Neural progenitor cell (in vitro differentiated cells): Measurements from ENCODE around the gene GSG1L. TPM values are rescaled to one million over a fixed set of nuclear protein-coding genes. Genes with fewer than 3 reads are reported as not detected.

ENCODE experiments used
- DNase-seq: peaks from one replicate; pipeline ENCODE4 v3.0.0-alpha.2; 2016; ENCODE audit warnings: low spot score
- H2AFZ ChIP-seq: fragments of 200-600 bp; sonication (generic); replicated peaks from 2 replicates; pipeline ENCODE4 v1.6.1; 2016; ENCODE audit warnings: antibody characterized with exemption
- H3F3A ChIP-seq: fragments of 200-600 bp; sonication (generic); 2 replicates; pipeline ENCODE4 v1.6.1; 2016; ENCODE audit warnings: antibody characterized with exemption, low read depth
- H3K27ac ChIP-seq: fragments of 200-600 bp; sonication (generic); 2 replicates; pipeline ENCODE4 v1.5.1; 2016; ENCODE audit warnings: mild to moderate bottlenecking
- H3K27me3 ChIP-seq: fragments of 200-600 bp; sonication (generic); 2 replicates; pipeline ENCODE4 v1.6.1; 2016; ENCODE audit warnings: mild to moderate bottlenecking, moderate library complexity
- H3K36me3 ChIP-seq: fragments of 200-600 bp; sonication (generic); 2 replicates; pipeline ENCODE4 v1.5.1; 2016
- H3K4me1 ChIP-seq: fragments of 200-600 bp; sonication (generic); 2 replicates; pipeline ENCODE4 v1.6.1; 2016; ENCODE audit warnings: mixed run types
- H3K4me2 ChIP-seq: fragments of 200-600 bp; sonication (generic); 2 replicates; pipeline ENCODE4 v1.6.1; 2016
- H3K4me3 ChIP-seq: fragments of 200-600 bp; sonication (generic); 2 replicates; pipeline ENCODE4 v1.5.1; 2016
- H3K79me2 ChIP-seq: fragments of 200-600 bp; sonication (generic); 2 replicates; pipeline ENCODE4 v1.6.1; 2016; ENCODE audit warnings: low read depth
- H3K9ac ChIP-seq: fragments of 200-600 bp; sonication (generic); 2 replicates; pipeline ENCODE4 v1.6.1; 2016
- H3K9me3 ChIP-seq: fragments of 200-600 bp; sonication (generic); 2 replicates; pipeline ENCODE4 v1.5.1; 2016; ENCODE audit warnings: low read depth
- H4K20me1 ChIP-seq: fragments of 200-600 bp; sonication (generic); 2 replicates; pipeline ENCODE4 v1.6.1; 2016; ENCODE audit warnings: low read depth
- H3K27ac Mint-ChIP-seq: 3 replicates; pipeline ENCODE4 v1.8.0; 2021; ENCODE audit warnings: mixed read lengths
- H3K27me3 Mint-ChIP-seq: 2 replicates; pipeline ENCODE4 v1.8.0; 2022; ENCODE audit warnings: low read depth, mild to moderate bottlenecking, inconsistent platforms, moderate library complexity, mixed read lengths; ENCODE audit not compliant: insufficient read depth
- H3K36me3 Mint-ChIP-seq: 3 replicates; pipeline ENCODE4 v1.8.0; 2021; ENCODE audit warnings: mixed read lengths
- H3K4me1 Mint-ChIP-seq: 3 replicates; pipeline ENCODE4 v1.8.0; 2021; ENCODE audit warnings: mixed read lengths
- H3K4me3 Mint-ChIP-seq: 3 replicates; pipeline ENCODE4 v1.8.0; 2021; ENCODE audit warnings: mild to moderate bottlenecking, moderate library complexity, mixed read lengths
- H3K9me3 Mint-ChIP-seq: 3 replicates; pipeline ENCODE4 v1.8.0; 2020; ENCODE audit warnings: mixed read lengths
- EZH2 ChIP-seq: fragments of 200-600 bp; sonication (generic); IDR thresholded peaks from 2 replicates; pipeline ENCODE4 v1.6.1; 2017; ENCODE audit warnings: antibody characterized with exemption, mild to moderate bottlenecking, moderate library complexity
- EZH2phosphoT487 ChIP-seq: fragments of 200-600 bp; sonication (generic); IDR thresholded peaks from 2 replicates; pipeline ENCODE4 v1.6.1; 2017; ENCODE audit warnings: antibody characterized with exemption
- total RNA-seq: library from RNA; depleted of rRNA; stranded (reverse); fragments of >200 nt; gene quantifications from 2 replicates; pipeline ENCODE4 v1.2.3, GENCODE V29; 2015; ENCODE audit warnings: low replicate concordance
- TF ChIP-seq, protein P1 (sequence below): fragments of 200-600 bp; sonication (generic); IDR thresholded peaks from 2 replicates; pipeline ENCODE4 v1.5.1; 2017; ENCODE audit warnings: antibody characterized with exemption, mild to moderate bottlenecking

GSG1L gene
- total RNA-seq, 1 donor from 2014 or later, result not detected

DNA sequence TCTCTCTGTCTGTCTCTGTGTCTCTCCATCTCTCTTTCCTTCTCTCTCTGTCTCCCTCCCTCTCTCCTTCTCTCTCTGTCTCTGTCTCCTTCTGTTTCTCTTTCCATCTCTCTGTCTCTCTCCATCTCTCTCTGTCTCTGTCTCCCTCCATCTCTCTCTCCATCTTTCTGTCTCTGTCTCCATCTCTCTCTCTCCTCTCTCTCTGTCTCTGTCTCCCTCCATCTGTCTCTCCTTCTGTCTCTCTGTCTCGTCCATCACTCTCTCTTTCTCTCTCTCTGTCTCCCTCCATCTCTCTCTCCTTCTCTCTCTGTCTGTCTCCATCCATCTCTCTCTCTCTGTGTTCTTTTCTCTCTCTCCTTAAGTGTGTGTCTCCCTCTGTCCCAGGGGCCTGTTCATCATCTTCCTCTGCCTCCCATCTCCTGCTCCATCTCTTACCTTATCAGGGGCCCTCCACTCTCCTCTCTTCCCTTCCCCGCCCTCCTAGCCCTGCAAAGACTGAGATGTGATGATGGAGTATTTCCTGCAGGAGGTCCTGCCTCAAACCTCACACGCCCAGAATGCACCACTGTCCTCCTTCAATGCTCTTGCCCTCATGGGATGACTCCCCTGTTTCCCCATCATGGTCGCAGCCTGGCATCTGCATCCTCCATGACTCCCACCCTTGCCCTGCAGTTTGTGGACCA is 193.3 kb downstream of the GSG1L start:
- no peaks in the 10 kb centered on the region for H3F3A ChIP-seq
- TF ChIP-seq EZH2phosphoT487 (no peak), EZH2 (no peak)
- TF ChIP-seq, protein P1, sequence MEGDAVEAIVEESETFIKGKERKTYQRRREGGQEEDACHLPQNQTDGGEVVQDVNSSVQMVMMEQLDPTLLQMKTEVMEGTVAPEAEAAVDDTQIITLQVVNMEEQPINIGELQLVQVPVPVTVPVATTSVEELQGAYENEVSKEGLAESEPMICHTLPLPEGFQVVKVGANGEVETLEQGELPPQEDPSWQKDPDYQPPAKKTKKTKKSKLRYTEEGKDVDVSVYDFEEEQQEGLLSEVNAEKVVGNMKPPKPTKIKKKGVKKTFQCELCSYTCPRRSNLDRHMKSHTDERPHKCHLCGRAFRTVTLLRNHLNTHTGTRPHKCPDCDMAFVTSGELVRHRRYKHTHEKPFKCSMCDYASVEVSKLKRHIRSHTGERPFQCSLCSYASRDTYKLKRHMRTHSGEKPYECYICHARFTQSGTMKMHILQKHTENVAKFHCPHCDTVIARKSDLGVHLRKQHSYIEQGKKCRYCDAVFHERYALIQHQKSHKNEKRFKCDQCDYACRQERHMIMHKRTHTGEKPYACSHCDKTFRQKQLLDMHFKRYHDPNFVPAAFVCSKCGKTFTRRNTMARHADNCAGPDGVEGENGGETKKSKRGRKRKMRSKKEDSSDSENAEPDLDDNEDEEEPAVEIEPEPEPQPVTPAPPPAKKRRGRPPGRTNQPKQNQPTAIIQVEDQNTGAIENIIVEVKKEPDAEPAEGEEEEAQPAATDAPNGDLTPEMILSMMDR, result no peak
- Mint-ChIP-seq H3K27me3 (peaks cover 4% of the 10 kb centered on the region), H3K4me1 (no peaks in the 10 kb centered on the region), H3K4me3 (no peak overlapping the region), H3K36me3 (no peaks in the 10 kb centered on the region), H3K9me3 (peaks cover 20% of the 10 kb centered on the region), H3K27ac (no peak overlapping the region)
- peaks cover 5% of the 10 kb centered on the region for H3K27me3 ChIP-seq
- no peak overlapping the region for H3K9ac ChIP-seq
- H3K4me2 ChIP-seq, result no peak overlapping the region
- H3K9me3 ChIP-seq, result no peaks in the 10 kb centered on the region
- DNase-seq, result no peak
- H3K79me2 ChIP-seq, result no peaks in the 10 kb centered on the region
- no peak overlapping the region for H3K27ac ChIP-seq
- H3K4me1 ChIP-seq, result no peaks in the 10 kb centered on the region
- no peaks in the 10 kb centered on the region for H4K20me1 ChIP-seq
- no peak overlapping the region for H3K4me3 ChIP-seq
- H2AFZ ChIP-seq, result no peak overlapping the region
- no peaks in the 10 kb centered on the region for H3K36me3 ChIP-seq

DNA sequence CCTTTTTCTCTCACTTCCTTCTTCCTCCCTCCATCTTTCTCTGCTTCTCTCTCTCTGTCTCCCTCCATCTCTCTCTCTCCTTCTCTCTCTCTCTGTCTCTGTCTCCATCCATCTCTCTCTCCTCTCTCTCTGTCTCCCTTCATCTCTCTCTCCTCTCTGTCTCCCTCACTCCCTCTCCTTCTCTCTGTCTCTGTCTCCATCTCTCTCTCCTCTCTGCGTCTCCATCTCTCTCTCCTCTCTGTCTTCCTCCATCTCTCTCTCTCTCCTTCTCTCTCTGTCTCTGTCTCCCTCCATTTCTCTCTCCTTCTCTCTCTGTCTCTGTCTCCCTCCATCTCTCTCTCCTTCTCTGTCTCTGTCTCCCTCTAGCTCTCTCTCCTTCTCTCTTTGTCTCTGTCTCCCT is 194.1 kb downstream of the GSG1L start:
- Histone ChIP-seq H3K27ac (no peak overlapping the region), H3K4me1 (no peaks in the 10 kb centered on the region), H2AFZ (no peak overlapping the region), H3K79me2 (no peaks in the 10 kb centered on the region), H3K4me2 (no peak overlapping the region), H3K36me3 (no peaks in the 10 kb centered on the region), H3F3A (no peaks in the 10 kb centered on the region), H3K27me3 (peaks cover 5% of the 10 kb centered on the region), H3K9ac (no peak overlapping the region), H3K4me3 (no peak overlapping the region), H3K9me3 (no peaks in the 10 kb centered on the region), H4K20me1 (no peaks in the 10 kb centered on the region)
- TF ChIP-seq EZH2 (no peak), EZH2phosphoT487 (no peak)
- TF ChIP-seq, protein P1, result no peak
- Mint-ChIP-seq H3K4me1 (no peaks in the 10 kb centered on the region), H3K9me3 (peaks cover 16% of the 10 kb centered on the region), H3K27ac (no peak overlapping the region), H3K36me3 (no peaks in the 10 kb centered on the region), H3K27me3 (peaks cover 4% of the 10 kb centered on the region), H3K4me3 (no peak overlapping the region)
- no peak for DNase-seq

DNA sequence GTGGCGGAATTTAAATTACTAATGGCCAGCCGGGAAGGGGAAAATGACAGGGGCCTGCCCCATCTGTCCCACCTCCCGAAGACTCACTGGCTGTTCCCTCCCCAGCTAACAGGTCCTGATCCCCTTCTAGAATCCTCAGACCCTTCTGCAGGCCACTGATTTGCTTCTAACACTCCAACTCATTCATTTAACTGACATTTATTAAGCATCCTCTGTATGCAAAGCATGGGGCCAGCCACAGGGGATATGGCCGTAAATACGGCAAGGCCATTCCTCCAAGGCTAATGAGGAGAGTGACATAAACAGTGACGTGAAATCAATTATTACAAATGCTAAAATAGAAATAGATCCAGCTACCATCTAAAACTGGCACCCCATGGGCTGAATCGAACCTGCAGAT is 195.3 kb downstream of the GSG1L start:
- no peak for TF ChIP-seq EZH2
- TF ChIP-seq, protein P1, result no peak
- no peak for TF ChIP-seq EZH2phosphoT487
- Histone ChIP-seq H3K9ac (no peak overlapping the region), H3K4me3 (no peak overlapping the region), H2AFZ (no peak overlapping the region), H3F3A (no peaks in the 10 kb centered on the region), H3K27me3 (peaks cover 5% of the 10 kb centered on the region), H3K4me1 (no peaks in the 10 kb centered on the region), H3K9me3 (no peaks in the 10 kb centered on the region), H3K79me2 (no peaks in the 10 kb centered on the region), H3K36me3 (no peaks in the 10 kb centered on the region), H3K27ac (no peak overlapping the region), H4K20me1 (no peaks in the 10 kb centered on the region), H3K4me2 (no peak overlapping the region)
- Mint-ChIP-seq H3K9me3 (peaks cover 18% of the 10 kb centered on the region), H3K4me1 (no peaks in the 10 kb centered on the region), H3K4me3 (no peak overlapping the region), H3K27ac (no peak overlapping the region), H3K27me3 (peaks cover 8% of the 10 kb centered on the region), H3K36me3 (no peaks in the 10 kb centered on the region)
- no peak for DNase-seq
